ENCODE results near the gene FZD10. TPM values are rescaled to one million over a fixed set of nuclear protein-coding genes. Genes with fewer than 3 reads are reported as not detected.

Gene FZD10
- total RNA-seq, 1 experiment from 2014 or later: not detected

GRCh38 chr12:130204541-130204953 lies 42.3 kb downstream of the FZD10 start:
- BruUV-seq (replicated peaks): no TSS peak
- H2AFZ ChIP-seq (ENCODE audit: low read depth, low read length, poor library complexity, severe bottlenecking): no peak overlapping the region

More at GRCh38 chr12:130204541-130204953, 42.3 kb downstream of the FZD10 start:
- ChIA-PET POLR2A (no interaction called here), CTCF (no interaction called here), RAD21 (ENCODE audit: low non-redundant PET in 1 of 2, low total read pairs in 2 of 2, uncharacterized antibody in 2 of 2, unreplicated experiment in 2 of 2) (no interaction called here)
- Histone ChIP-seq H3K9ac (ENCODE audit: low read length) (no peak overlapping the region), H3K79me2 (ENCODE audit: insufficient read depth, low read length) (no peaks in the 10 kb centered on the region), H3K4me3 (replicated peaks in 1 of 2; ENCODE audit: low read depth in 1 of 2, low read length in 2 of 2) (no peak overlapping the region), H3K27me3 (ENCODE audit: insufficient read depth, low read length) (no peaks in the 10 kb centered on the region), H3K27ac (ENCODE audit: low read depth, low read length) (no peak overlapping the region), H3K9me3 (ENCODE audit: control insufficient read depth in 1 of 2, insufficient read depth in 1 of 2, low read depth in 1 of 2, low read length in 2 of 2) (peaks cover 0 to 5% of the 10 kb centered on the region in 2 experiments; a peak in 2 of 4 replicates), H3K4me1 (ENCODE audit: control insufficient read depth in 1 of 2, insufficient read depth in 2 of 2, low read length in 2 of 2) (no peaks in the 10 kb centered on the region), H4K20me1 (ENCODE audit: insufficient read depth) (no peaks in the 10 kb centered on the region), H3K36me3 (ENCODE audit: control insufficient read depth in 1 of 2, insufficient read depth in 2 of 2, low read length in 2 of 2) (no peaks in the 10 kb centered on the region), H3K4me2 (ENCODE audit: low read length) (no peak overlapping the region), H3K9me2 (ENCODE audit: insufficient read depth) (no peaks in the 10 kb centered on the region)
- intact Hi-C loops (cut with micrococcal nuclease): no loop called here
- ATAC-seq (no peak), DNase-seq (ENCODE audit: low read depth, low spot score) (no peak)
- TF ChIP-seq CBX3 (IDR thresholded peaks at IDR 0.05; ENCODE audit: low read depth) (no peak), EZH2phosphoT487 (IDR thresholded peaks at IDR 0.05; ENCODE audit: borderline replicate concordance) (no peak), POLR2AphosphoS5 (IDR thresholded peaks at IDR 0.05; ENCODE audit: low read depth, low read length) (no peak), SIN3A (IDR thresholded peaks at IDR 0.05; ENCODE audit: low read depth) (no peak), ELF1 (IDR thresholded peaks at IDR 0.05; ENCODE audit: borderline replicate concordance, low read depth) (no peak), CTCF (IDR thresholded peaks at IDR 0.05 in 2 of 3, conservative IDR thresholded peaks at IDR 0.05 in 1 of 3; ENCODE audit: borderline replicate concordance in 1 of 3, insufficient read depth in 1 of 3, low read depth in 2 of 3, low read length in 2 of 3) (no peak), MAX (IDR thresholded peaks at IDR 0.05) (no peak), JUND (IDR thresholded peaks at IDR 0.05) (no peak), SRF (IDR thresholded peaks at IDR 0.05; ENCODE audit: low read depth) (no peak), RAD21 (IDR thresholded peaks at IDR 0.05; ENCODE audit: low read depth) (no peak), CEBPB (IDR thresholded peaks at IDR 0.05; ENCODE audit: low read depth) (no peak), ZBTB33 (IDR thresholded peaks at IDR 0.05; ENCODE audit: extremely low read depth, insufficient replicate concordance, low read length) (no peak), ZNF274 (IDR thresholded peaks at IDR 0.05; ENCODE audit: low read depth, low read length) (no peak), EGR1 (IDR thresholded peaks at IDR 0.05; ENCODE audit: low read depth) (no peak), ATF3 (IDR thresholded peaks at IDR 0.05) (no peak), POLR2A (IDR thresholded peaks at IDR 0.05; ENCODE audit: borderline replicate concordance, extremely low read depth, insufficient read depth, insufficient read length) (no peak), SP1 (IDR thresholded peaks at IDR 0.05; ENCODE audit: low read depth) (no peak), REST (IDR thresholded peaks at IDR 0.05; ENCODE audit: low read depth) (no peak), ZFX (IDR thresholded peaks at IDR 0.05) (no peak)

Data from HCT116 (cell line).